Activated CD4-positive, alpha-beta T cell treated with anti-CD3 and anti-CD28 coated beads for 1 hour (primary cell): ENCODE data around the gene KCNG2.
A peak's percentile ranks its signal among the peaks of the same experiment; 100 is the strongest.
"Not testable (repeated sequence)": the region's sequence is repeated elsewhere in the genome, so short reads cannot be mapped to it uniquely, and the experiment has no call there.

Source experiments
- DNase-seq: peaks from one replicate; pipeline ENCODE4 v3.0.0-alpha.2; 2020

KCNG2 gene

DNA sequence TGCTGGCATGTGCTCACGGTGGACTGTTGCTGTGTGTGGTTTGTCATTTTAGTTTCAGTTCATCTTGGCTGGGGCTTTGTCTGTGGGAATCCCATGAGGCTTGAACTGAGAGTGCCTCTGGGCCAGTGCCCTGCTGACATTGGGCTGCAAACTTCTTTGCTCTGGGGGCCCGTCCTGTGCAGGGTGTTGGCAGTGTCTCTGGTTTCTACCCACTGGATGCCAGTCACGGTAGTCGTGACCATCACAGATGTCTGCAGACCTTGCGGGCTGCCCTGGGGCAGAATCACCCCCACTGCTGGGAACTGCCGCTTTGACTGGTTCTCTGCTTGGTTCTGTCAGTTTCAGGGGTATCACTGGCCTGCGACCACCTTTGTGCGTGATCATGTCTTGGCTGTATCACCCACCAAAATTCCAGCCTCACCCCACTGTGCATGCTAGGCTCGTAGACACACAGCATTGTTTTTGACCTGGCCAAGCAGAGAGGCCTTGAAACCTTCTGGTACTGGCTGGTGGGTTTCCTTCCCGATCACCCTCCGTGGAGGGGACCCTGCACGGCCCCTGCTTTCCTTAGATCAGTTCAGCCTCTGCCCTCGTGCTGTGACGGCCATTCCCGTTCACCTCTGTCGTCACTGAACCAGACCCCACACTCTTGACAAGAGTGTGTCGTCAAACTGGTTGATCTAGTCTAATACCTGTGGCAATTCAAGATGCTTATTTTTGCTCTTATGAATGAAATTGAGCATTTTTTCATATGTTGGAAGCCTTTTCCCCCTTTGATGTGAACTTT lies 57.6 kb downstream of the KCNG2 start:
- no peak for DNase-seq

DNA sequence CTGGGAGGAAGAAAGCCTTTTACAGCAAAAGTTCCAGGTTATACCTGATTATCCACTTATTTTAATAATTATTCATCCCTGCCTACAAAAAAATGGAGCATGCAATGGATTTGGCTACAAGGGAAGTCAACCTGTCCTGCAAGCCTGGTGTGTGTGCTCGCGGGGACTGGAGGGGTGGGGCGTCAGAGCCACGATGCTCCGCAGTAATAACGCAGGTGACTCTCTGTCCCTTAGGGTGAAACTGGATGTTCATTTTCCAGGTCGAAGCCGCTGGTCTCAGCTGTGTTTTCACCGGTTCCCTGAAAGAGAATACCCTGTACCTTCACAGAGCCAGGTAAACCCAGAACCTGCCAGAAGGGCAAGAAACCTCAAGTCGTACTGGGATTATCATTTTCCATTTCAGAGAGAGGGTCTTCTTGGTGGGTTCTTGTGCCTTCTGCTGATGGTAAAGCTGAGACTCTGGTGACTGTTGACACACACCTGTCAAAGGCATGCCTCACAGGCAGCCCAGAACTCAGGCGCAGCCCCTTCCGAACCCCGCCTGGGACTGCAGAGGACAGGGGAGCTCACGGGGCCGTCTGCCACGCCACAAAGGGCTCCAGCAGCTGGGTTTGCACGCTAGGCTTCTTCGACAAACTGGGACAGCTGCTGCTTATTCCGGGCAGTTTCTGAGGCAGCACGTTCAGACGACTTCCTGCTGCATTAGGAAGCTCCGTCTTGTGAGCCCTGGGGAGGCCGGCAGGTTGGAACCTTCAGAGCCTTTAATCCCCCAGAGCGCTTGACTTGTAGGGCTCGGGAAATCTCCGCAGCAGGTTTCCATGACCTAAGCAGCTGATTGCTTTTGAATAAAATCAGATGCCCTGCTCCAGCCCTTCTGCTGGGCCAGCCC lies 58.6 kb downstream of the KCNG2 start:
- DNase-seq: no peak

DNA sequence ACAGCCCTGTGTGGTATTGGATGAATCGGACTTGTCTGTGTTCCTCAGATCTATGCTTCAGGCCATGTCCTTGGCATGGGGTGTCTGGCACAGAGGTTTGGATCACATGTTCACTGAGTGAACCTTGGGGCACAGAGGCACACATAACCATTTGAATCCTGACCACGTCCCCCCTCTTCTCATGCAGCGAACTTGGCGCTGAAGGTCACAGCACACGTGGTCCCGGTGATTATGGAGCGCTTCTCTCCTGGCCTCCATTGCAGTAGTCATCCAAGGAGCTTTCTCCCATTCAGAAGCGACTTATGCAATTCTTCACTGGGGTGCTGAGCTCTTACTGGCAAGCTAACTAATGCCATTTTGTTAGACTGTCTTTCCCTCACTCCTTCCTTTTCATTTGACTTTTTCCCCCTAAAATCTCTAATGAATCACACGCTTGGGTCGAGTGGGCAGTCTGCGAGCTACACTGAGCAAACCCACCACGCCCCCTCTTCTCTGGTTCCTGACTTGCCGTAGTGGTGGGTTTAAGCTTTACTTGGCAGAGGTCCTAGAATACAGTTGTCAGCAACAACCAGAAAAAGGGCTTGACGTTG lies 59.4 kb downstream of the KCNG2 start:
- DNase-seq: no peak

DNA sequence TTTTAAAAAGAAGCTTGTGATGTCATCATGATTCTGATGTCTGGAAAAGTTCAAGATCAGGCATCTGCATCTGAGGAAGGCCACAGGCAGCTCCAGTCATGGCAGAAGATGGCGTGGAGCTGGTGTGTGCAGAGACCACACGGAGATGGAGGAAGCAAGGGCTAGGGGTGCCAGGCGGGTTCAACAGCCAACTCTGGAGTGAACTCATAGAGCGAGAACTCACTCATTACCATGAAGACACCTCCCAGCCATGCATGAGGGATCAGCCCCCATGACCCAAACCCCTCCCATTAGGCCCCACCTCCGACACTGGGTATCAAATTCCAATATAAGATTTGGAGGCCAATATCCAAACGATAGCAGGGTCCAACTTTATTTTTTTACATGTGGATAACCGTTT lies 61.6 kb downstream of the KCNG2 start:
- no peak for DNase-seq

DNA sequence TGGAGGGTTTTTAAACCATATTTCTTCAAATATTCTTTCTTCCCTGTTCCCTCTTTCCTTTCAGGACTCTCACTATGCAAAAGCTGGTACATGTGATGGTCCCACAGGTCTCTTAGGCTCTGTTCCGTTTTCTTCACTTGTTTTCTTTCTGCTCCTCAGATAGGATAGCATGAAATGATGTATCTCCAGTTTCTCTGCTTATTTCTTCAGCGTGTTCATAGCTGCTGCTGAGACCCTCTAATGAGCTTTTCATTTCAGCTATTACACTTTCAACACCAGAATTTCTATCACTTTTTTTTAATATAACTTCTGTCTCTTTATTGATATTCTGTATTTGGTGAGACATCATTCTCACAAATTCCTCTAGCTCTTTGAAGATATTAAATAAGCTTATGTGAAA lies 63.9 kb downstream of the KCNG2 start:
- no peak for DNase-seq

DNA sequence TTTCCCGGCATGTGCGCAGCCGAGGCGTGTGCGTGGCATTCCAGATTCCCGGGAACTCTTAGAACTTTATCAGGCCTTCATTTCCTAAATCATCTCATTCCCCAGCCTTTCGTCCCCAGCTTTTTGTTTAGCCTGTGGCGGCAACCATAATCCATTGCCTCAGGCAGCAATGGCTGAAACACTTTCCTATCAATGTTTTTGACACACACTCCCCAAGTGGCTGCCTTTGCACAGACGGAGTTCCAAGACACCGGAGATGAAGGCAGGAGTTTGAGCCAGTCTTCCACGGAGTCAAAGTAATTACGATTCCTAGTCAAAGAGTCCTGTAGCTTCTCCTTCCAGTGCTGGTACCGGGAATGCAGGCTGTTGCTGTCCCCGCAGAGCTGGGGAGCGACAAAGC lies 64.8 kb downstream of the KCNG2 start:
- DNase-seq: no peak

DNA sequence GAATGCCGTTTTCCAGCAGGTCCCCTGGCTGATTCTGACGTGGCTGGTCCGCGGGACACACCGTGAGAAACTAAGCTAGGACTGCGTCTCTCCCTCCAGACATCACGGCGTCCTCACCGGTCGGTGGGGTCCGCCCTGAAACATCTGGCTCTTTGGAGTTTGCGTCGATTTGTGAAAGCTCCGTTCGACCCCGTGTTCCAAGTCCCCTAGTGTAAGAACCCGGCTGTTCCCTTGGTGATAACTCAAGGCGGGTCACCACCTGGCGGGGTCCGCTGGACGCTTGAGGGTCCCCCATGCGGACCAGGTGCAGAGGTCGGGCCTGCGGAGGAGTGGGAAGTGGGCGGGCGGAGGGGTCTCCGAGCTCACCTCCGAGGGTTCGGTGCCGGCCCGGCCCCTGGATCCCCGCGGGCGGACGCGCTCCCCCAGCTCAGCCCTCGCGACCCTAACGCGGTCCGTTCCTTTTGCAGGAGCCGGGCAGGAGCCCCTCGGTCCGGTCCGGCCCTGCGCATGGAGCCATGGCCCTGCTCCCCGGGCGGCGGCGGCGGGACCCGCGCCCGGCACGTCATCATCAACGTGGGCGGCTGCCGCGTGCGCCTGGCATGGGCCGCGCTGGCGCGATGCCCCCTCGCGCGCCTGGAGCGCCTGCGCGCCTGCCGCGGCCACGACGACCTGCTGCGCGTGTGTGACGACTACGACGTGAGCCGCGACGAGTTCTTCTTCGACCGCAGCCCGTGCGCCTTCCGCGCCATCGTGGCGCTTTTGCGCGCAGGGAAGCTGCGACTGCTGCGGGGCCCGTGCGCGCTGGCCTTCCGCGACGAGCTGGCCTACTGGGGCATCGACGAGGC lies 65.6 kb downstream of the KCNG2 start:
- peak; percentile 2 for DNase-seq

DNA sequence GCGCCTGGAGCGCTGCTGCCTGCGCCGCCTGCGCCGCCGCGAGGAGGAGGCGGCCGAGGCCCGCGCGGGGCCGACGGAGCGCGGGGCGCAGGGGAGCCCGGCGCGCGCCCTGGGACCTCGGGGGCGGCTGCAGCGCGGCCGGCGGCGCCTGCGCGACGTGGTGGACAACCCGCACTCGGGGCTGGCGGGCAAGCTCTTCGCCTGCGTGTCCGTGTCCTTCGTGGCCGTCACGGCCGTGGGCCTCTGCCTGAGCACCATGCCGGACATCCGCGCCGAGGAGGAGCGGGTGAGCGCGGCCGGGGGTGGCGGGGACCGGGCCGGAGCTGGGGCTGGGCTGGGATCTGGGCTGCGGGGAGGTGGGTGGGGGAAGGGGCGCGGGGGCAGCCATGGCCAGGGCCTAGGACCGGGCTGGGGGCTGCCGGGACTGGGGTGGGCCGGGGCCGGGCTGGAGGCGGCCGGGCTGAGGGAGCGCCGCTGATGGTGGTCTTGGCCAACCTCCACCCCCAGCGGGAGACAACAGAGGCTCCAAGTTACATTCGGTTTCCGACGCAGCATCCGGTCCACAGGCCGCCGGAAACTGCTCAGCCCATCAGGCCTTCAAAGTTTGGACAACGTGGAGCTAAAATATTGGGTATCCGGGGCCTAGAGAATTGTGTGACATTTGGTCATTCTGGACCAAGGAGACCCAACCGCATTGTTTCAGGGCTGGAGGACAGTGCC lies 66.4 kb downstream of the KCNG2 start:
- peak; percentile 3 for DNase-seq

DNA sequence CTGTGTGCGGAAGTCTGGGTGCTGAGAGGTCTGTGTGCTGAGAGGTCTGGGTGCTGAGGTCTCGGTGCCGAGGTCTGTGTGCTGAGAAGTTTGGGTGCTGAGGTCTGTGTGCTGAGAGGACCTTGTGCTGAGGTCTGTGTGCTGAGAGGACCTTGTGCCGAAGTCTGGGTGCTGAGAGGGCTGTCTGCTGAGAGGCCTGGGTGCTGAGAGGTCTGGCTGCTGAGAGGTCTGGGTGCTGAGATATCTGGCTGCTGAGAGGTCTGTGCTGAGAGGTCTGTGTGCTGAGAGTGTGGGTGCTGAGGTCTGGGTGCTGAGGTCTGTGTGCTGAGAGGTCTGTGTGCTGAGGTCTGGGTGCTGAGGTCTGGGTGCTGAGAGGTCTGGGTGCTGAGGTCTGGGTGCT lies 67.2 kb downstream of the KCNG2 start:
- DNase-seq: not testable (repeated sequence)

DNA sequence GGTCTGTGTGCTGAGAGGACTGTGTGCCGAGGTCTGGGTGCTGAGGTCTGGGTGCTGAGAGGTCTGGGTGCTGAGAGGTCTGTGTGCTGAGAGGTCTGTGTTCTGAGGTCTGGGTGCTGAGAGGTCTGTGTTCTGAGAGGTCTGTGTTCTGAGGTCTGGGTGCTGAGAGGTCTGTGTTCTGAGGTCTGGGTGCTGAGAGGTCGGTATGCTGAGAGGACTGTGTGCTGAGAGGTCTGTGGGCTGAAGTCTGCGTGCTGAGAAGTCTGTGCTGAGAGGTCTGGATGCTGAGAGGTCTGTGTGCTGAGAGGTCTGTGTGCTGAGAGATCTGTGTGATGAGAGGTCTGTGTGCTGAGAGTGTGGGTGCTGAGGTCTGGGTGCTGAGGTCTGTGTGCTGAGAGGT lies 68.2 kb downstream of the KCNG2 start:
- DNase-seq: not testable (repeated sequence)

DNA sequence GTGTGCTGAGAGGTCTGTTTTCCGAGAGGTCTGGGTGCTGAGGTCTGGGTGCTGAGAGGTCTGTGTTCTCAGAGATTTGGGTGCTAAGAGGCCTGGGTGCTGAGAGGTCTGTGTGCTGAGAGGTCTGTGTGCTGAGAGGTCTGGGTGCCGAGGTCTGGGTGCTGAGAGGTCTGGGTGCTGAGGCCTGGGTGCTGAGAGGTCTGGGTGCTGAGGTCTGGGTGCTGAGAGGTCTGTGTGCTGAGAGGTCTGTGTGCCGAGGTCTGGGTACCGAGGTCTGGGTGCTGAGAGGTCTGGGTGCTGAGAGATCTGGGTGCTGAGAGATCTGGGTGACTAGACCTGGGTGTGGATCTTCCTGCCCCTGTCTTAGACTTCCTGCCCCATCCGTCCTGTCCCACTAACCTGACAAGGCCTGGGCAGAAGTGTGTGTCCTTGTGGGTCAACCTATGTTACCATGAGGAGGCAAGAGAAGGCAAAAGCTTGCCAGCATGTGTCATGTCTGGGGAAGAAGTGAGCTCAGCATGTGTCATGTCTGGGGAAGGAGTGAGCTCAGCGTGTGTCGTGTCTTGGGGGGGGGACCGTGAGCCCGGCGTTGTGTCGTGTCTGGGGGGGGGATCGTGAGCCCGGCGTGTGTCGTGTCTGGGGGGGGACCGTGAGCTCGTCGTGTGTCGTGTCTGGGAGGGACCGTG lies 69.3 kb downstream of the KCNG2 start:
- DNase-seq: peak; percentile 0

DNA sequence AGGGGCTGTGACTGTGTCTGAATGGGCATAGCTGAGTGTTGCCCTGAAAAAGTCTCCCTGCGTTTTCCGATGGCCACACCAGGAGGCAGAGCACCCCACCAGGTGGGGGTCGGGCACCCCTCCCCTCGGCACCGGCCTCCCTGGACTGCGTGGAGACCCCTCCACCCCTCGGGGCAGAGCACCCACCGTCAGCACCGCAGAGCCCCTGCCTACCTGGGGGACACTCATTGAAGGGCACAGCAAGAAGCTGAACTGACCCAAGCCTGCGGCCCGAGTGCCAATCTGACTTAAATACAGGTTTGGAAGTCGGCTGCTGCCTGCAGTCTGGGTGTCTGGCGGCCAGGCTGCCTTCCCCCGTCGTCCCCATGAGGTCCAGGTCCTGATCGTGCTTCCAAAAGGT lies 69.9 kb downstream of the KCNG2 start:
- DNase-seq: peak; percentile 5

DNA sequence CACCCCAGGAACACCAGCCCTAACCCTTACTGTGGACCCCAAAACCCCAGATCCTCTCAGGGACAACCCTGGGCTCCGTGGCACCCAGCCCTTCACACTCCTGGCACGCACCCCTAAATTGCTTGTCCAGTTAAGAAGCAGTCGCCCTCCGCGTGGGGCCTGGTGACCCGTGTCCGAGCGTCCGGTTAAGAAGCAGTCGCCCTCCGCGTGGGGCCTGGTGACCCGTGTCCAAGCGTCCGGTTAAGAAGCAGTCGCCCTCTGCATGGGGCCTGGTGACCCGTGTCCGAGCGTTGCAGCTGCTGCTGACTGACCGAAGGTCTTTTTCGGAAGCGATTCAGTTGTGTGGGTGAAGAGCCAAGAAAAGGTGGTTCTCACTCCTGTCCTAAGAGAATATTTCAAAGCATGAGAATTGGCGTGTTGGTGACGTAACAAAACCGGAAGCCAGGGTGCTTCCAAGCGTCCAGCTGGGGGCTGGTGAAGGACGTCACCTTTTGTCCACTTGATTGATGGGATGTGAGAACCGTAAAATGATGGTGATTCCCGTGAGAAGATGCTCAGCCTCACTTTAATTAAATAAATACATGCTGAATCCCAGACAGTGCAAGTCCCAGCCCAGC lies 70.5 kb downstream of the KCNG2 start:
- peak; percentile 3 for DNase-seq

DNA sequence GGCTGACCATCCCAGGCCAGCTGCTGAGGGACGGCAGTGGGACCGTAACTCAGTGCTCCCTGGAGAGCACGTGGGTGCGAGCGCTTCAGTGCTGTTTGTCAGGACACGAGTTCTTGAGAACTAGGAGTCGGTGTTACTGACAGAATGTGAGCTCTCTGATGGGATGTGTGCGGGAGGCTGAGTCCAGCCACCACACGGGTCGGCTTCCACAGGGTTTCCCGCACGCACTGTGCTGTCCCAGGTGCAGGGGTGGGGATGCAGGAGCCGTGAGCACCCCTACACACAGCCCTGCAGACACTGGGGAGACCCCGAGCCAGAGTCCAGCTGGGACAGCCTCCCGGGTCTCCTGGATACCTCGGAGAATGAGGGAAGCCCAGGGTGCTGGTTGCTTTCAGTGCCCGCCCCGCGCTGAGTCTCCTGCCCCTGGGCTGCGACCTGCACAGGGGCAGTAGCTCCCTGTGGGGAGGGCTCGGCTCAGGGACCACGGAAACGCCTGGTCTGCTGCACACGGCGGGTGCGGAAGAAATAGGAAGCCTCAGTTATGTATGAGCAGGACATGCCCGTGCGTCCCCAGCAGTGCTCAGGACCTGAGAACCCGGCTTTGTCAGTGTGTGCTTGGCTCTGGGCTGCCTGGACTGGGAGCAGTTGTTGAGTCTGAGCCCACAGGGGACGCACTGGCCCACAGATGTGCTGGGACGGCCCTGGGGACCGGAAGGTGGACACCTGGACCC lies 71.2 kb downstream of the KCNG2 start:
- no peak for DNase-seq

DNA sequence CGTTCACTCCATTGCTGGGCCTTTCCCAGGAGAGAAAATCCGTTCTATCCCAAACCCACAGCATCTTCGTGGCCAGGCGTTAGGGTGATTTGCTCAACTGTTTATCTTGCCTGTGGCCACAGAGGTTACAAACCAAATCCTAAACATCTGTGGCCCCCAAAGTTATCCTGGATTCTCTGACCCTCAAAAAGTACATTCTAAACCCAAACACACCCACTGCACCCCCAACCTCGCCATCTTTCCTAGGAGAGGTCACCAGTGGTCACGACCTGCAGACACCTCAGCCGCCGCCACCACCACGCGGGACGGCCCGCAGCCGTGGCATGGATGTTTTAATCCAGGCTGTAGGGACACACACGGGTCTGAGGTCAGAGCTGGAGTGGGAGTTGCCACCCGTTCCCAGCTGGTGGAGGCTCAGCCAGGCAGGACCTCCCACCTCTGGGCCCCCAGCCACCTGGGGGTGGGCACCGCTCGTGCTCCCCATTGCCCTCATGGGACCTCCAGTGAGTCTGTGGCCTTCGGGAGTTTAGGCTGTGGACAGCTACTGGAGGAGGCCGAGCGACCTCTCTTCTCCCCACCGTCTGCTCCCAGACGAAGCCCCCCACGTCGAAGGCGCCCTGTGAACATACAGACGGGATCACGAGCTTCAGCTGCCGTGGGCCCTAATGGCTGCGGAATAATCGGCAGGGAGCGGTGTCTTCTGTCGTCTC lies 72.0 kb downstream of the KCNG2 start:
- DNase-seq: no peak

DNA sequence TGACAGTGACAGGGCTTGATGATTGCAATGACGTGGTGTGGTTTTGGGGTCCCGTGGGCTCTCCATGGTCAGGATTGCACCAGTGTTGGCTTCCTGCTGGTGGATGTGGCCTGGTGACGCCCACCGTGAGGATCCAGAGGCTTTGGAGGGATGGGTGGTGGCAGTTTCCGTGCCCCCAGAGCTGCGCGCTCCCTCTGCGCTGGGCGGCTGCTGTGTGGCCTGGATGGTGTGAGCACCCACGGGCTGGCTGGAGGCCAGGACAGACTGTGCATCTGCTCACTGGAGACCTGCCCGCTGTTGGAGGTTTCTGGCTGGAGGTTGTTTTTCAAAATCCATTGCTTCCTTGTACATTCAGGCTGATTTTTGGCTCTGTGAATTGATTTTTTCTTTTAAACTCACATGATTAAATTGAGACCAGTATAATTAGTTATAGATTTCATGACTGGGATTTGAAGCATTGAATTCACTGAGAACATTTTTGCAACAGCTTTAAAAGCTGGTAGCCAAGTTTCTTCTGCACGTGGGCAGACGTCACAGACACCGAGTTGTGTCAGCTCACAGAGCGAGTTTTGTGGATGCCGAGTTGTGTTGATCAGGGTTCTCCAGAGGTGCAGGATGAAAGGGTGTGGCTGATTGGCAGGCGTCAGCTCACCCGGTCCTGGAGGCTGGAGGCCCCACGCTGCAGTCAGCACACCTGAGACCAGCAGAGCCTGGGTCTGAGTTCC lies 72.7 kb downstream of the KCNG2 start:
- no peak for DNase-seq

DNA sequence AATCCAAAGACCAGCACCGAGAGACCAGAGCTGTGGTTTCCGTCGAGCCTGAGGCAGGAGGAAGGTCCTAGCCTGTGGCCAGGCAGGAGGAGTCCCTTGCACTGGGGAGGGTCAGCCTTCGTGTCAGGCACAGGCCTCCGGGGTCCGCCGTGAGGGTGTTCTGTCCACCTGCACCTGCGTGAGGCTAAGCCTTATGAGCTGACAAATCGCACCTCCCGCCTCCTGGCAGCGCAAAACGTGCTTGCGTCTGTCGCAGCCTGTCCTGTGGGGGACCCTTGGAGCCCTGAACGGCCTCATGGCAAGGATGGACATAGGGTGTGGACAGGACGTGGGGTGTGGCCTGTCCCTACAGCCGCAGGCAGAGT lies 73.3 kb downstream of the KCNG2 start:
- DNase-seq: no peak

DNA sequence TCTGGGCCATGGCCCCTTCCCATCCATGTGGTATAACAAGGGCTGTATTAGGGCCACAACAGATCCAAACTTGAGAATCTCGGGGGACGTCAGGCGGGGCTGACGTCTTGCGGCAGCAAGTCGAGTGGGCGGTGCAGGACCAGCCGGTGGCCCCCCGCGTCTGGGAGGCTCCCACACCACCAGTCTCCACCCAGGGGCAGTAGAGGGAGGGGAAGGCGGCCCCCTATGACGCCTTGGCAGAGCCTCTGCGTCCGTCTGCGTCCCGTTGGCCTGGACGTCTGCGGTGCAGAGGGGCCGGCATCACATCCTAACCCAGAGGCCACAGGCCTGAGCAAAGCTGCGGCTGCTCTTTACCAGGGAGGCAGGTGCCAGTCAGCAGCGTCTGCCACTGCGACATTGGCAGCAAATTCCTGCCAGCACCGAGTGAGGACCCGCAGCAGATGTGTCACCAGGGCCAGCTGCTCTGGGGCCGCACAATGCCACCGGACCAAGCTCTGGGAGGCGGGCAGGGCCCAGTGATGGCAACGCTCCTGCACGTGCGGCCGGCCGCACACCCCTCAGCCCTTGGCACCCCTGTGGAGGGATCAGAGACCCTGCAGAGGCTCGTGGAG lies 73.8 kb downstream of the KCNG2 start:
- no peak for DNase-seq
